GM19455 (cell line): ENCODE measurements around the gene LAMP5.

ENCODE experiments used
- ATAC-seq: cut with Tn5 transposase; IDR thresholded peaks from one replicate; pipeline ENCODE4 v1.9.1; 2021; ENCODE audit not compliant: unreplicated experiment

LAMP5 gene

DNA sequence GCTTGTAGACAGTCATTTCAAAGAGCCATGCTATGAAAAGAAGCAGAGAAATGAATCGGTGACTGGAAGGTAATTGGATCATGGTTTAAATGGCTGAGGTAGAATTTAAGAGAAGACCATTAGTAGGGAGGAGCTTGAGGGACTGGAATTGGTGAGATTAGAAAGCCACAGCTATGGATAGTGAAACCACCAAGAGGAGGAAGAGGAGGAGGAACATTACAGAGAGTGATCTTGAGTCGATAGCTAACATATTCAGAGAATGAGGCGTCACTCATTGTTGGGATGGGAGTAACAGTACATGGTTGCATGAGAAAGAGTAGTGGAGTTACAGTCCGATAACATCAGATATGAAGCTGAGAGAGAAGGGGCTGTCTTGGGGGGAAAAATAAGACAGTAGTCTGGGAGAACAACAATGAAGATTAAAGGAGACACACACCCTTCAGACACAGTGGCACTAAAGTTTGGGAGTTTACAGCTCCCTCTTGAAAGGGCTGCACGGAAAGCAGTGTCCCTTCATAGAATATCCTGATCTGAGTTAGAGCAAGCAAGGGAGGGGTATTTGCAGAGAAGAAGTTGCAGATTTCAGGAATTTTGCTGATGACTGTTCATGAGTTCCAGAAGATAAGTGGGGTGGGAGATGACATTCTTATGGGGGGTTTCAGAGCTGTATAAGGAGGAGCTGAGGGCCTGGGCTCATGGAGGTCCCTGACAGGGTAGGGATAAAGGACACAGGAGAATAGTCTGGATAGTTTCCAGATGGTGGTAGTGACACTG, 15.1 kb upstream of the LAMP5 start:
- ATAC-seq = no peak

DNA sequence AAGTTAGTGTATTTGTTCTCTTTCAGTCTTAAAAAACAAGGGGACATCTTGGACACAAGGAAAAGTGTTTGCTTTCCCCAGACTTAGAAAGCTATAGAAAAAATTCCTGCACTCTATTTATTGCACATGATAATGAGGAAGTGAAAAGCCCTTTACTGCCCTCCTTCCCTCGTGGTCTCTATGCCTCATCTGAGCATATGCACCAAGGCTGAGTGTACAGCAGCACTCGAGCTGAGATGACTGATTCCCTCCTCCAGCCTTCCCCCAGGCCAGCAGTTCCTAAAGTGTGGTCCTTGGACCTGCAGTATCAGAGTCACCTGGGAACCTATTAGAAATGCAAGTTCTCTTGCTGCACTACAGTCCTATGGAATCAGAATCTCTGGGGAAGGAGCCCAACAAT, 14.3 kb upstream of the LAMP5 start:
- ATAC-seq = peak; percentile 78

DNA sequence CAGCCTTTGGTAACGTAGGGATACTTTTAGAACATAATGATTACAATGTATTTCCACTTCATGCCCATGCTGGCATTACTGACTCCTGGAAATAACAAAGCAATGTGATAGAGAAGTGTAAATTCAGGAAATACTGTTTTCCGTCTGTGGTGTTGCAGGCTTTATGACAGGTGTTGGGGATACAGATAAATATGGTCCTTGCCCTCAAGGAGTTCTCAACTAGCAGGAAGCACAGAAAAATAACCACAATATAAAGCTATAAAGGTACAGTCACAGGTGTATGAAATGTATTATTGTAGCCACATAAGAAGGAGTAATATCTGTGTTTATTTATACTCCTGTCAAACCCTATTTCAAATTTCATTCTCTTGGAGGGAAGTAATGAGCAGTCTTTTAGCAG, 12.9 kb upstream of the LAMP5 start:
- ATAC-seq = no peak

DNA sequence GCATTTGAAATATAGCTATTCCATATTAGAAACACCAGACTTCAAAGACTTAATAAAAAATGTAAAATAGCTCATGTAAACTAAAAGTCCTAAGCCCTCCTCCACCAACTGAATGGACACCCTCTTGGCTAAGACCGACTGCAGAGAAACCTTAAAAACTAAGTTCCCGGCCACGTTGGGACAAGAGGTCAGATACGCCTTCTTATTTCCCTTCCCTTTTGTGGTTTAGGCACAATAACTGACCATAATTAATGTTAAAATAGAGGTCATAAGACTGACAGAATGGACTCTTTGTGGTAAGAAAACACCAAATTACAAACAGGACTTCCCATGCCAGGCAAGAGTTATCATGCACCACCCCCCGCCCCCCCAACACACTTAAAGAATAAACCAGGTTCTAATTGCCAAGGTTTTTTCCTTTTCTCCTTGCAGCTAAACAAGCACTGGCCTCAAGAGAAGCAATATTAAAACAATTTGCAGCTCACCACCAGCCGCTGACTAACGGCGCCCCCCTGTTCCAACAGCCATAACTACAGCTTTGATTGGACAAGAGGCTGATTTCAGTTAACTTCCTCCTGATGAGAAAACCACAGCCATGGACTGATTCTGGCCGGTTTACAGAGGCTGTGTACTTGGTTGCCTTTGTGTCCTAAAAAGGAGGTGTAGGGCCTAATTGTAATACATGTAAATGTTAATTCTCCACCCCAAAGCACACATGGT, 10.7 kb upstream of the LAMP5 start:
- no peak for ATAC-seq

DNA sequence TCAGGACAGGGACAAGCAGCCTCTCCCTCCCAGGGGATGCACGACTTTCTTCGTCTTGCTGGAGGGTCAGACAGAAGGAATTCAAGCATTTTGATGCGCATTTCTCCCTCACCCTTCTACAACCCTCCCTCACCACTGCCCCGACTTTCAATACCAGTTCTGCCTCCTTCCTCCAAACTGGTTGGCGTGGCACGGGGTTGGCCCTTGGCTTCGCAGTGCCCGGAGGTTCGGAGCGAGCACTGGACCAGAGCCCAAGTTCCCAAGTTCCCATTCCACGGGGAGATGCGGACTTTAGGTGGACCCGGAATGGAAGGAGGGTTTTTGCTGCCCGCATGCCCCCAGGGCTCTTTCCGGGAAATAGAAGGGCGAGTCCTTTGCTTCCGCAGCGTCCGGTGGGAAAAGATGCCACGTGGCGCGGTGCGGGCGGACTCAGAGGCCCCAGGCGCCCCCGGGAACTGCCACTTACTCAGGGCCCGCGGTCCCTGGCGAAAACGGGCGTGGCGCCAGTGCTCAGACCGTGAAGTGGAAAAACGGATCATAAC, 8.0 kb upstream of the LAMP5 start:
- ATAC-seq = no peak

DNA sequence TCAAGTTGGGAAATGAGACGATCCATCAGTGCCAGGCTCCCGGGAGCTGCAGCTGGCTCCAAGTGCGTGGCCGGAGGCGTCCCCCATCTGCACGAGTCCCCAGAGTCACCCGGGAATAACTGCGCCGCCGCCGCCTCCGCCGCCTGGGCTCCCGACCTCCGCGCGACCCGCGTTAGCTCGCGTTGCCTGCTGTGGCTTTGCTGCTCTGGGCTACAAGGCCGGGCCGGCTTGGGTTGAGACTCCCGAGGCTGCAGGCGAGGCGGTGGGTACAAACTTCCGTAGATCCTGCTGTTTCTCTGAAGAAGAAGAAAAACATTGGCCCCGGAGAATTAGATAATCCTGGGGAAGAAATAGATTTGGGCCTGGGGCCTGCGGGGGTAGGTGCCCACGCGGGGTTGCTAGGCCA, 7.4 kb upstream of the LAMP5 start:
- no peak for ATAC-seq

DNA sequence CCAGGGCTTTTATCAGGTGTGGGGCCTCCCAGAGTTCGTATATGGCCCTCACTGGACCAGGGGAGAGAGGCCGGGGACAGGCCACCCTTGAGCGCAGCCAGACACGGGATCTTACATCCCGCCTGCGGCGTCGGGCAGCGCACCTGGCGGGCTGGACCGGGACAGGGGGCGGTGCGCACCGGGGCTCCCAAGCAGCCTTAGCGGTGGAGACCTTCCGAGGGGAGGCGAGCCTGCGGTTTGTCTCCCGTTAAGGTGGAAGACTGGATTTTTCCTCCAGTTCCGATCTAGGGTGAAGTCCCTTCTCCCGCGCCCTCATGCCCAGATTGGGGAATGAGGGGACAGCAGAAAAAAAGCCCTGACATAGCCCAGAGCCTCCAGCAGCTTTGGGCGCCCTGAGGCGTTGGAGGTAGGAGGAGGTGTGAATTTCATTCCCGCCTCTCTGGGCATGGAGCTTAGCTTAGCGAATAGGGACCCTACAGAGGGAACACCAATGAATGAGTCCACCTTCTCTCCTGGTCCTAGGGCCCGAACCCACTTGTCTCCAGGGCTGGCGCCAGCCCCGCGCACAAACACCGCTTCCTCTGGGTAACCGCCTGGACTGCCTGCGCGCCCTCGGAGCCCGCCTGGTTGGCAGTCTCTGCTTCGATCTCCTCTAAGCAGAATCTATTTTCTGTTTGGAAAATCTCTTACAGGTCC, 6.7 kb upstream of the LAMP5 start:
- no peak for ATAC-seq

DNA sequence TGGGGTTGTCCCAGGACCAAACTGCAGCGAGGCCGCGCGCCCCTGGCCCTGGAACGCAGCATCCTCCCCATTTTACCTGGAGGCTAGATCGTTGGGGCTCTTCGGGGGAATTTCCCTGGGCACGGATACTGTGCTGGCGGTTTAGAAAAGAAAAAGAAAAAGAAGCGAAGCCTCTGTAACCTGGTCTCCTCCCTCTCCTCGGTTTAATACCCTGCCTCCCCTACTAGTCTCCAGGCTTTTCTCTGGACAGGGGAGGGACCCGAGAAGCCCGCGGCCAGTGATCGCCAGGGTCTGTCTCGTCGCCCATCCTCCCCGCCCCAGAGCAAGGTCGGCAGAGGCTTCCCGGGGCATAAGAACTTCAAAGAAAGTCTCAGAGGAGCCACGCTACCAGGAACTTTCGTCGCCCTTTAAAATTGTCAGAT, 6.1 kb upstream of the LAMP5 start:
- no peak for ATAC-seq

DNA sequence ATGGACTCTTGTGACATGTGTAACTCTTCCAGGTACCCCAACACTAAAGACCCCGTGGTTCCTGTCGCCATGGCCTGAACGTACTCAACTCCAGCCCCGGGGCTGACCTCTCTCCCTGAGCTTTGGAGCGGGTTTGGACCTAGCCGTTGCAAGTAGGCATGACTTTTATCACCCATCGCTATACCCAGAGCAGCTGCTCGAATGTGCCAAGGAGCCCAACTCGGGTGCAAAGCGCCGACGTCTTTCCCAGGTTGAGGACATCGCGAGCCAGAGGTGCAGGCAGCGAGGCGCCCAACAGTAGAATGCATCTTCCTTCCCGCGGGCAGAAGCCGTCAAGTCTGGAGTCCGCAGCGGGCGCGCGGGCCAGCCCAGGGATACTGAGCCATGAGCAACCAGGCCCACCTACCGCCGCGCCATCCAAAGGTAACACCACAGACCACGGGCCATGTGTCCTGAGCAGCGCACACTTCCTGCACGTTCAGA, 5.7 kb upstream of the LAMP5 start:
- ATAC-seq = no peak

DNA sequence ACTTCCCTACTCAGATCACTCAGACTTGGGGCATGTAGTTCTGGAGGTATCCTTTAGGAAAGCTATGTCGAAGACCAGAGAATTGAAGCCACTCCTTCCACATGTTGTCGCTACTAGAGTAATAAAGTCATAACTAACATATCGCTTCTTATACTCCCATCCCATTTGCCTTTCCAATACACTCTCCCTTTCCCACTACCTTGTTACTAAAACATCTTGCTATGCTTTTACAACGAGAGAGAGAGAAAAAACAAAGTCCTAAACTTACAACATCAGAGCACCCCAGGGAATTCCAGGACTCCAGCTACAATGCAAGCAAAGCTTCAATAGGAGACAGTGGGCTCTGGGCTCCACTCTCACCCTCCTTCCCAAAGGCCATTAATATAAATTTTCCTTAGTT, 5.1 kb upstream of the LAMP5 start:
- no peak for ATAC-seq

DNA sequence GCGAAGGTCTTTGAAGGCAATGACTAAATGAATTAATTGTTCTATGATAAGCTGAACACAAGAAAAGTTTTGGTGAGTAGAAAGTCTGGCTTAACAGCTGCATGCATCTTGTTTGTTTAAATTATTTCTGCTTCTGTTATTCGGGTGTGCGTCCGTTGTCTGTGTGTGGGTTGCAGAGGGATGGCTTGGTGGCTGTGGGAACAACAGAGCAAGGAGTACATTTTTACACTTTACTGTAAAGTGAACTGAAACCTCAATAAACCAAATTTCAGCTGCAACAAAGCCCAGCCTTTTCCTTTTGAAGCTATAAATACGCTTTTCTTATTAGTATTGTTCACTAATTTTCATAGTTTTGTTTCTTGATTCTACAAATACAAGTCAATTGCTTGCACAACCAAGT, 3.5 kb upstream of the LAMP5 start:
- peak; percentile 78 for ATAC-seq

DNA sequence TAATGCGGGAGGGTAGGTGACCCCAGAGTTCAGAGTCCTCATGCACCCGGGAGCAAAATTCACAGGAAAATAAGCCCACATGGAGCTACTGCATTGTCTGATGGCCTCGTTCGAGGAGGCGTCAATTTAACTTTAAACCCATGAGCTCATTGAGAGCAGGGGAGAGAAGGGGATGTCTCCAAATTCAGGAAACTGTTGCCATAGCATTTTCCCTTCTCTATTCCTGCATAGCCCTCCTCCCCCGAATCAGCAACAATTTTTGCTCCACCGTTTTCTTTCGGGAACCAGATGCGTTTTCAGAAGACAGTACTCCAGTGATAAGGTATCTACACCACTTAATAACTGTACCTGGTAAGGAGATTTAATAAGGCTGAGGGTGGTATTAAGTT, 324 bp upstream of the LAMP5 start:
- no peak for ATAC-seq

DNA sequence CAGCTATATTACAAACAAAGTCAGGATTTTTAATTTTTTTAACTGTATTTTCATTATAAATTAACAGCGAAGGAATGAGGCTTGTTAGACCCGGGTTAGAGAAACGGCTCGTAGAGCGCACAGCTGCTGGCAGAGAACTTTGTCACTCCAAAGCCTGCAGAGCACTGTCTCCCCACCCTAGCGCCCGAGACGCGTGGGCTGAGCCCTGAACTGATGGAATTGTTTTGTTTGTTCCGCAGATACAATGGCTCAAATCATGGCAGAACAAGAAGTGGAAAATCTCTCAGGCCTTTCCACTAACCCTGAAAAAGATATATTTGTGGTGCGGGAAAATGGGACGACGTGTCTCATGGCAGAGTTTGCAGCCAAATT, 810 bp downstream of the LAMP5 start:
- no peak for ATAC-seq

DNA sequence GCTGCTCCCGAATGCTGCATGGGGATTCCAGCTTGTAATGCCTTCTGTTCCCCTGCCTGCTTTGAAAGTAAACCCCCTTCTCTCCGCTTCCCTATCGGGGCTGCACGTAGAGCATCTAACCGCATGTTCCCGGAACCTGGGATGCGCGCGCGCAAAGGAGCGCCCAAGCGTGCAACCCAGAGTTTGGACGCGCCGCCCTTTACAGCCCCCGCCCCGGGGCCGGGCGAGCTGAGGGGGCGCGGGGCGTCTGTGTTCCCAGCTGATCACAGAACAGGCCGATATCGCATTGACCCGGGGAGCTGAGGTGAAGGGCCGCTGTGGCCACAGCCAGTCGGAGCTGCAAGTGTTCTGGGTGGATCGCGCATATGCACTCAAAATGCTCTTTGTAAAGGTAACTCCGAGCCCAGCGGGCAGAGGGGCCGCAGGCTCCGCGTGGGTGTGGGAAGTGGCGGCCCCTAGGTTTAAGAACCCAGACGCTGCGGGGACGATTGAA, 1.4 kb downstream of the LAMP5 start:
- no peak for ATAC-seq

DNA sequence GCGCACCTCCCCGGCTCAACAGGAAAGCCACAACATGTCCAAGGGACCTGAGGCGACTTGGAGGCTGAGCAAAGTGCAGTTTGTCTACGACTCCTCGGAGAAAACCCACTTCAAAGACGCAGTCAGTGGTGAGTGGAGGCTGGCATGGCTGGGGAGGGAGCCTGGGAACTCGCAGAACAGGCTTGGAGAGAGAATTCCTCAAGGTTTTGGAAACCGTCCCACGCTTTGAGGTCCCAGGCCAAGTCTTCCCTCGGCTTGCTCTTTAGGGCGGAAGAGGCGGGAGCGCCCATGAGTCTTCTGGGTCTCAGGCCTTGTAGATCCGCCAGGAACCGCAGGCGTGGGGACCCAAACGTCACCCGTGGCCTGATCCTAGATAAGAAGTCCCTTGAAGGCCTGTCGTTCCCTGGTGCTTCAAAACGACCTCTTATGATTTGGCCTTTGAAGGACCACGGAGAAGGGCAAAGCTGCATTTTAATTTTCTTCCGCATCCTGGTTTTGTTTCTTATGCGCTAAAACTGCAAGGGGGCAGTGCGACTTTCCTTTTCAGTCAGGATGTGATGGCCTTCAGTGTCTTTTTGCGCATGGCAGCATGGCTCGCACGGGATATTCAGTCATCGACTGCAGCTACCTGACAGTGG, 2.0 kb downstream of the LAMP5 start:
- no peak for ATAC-seq

DNA sequence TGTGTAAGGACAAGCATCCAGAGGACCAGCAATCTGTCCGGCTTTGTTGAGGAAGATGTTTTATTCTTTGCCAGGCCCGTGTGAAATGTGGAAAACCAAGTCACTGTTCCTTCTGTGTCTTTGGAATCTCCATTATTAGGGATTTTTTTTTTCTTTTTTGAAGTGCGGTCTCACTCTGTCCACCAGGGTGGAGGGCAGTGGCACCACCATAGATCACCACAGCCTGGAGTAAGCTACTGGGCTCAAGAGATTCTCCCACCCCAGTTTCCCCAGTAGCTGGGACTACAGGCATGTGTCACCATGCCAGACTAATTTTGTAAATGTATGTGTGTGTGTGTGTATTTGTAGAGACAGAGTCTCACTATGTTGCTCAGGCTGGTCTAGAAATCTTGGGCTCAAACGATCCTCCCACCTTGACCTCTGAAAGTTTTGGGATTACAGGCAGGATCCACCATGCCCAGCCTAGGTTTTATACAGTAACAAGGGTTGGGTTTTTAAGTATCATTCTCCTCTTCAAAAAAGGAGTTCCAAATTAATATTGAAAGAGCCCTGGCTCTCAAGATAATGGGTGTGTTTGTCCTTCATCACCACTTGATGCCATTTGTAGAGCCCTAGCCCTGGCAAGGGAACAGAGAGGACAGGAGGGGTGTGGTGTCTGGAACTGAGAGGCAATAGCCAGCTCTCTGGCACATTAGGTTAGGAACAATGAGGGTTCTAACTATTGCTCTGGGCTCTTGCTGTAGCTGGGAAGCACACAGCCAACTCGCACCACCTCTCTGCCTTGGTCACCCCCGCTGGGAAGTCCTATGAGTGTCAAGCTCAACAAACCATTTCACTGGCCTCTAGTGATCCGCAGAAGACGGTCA, 3.1 kb downstream of the LAMP5 start:
- ATAC-seq = no peak

DNA sequence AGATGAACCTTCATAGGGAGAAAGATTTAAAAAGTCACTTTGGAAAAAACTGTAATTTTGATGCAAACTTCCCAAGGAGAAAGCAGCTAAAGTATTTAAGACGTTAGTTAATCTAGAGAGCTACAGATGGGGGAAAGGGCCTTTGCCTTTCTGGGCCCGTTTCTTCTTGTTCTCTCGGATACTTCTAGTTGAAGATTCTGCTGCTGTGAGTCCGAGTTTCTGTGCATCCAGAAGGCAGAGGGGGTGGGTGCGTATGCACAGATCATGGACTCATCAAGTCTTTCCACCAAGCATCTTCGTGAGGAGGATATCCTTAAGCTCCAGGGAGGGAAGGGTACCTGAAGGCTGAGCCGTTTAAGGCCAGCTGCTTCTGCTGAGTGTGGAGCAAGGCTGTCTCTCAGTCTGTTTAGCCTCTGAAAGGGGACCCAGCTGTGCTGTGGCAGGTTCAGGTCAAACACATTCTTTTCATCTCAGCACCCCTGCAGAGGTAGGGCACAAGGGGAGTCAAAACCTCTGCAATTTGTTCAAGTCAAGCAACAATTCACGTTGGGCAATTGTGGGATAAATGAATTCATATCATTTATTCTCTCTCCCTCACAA, 4.3 kb downstream of the LAMP5 start:
- ATAC-seq = no peak

DNA sequence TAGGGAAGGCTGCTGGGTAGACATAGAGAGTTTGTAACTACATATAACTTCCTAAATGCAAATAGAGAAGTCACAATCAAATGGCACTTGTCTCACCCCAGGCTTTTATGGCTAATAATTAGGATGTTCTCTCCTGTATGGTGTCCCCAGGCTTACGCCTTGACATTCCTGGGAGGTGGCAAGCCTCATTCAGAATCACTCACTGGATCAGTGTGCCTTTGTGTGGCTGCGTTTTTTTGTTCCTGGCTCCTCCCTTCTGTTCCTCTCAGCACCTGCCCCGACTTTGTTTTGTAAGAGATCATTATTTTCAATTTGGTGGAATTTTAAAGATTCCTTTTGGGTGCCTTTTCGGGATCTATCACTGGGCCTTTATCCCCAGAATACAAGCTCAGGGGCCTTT, 5.7 kb downstream of the LAMP5 start:
- no peak for ATAC-seq

DNA sequence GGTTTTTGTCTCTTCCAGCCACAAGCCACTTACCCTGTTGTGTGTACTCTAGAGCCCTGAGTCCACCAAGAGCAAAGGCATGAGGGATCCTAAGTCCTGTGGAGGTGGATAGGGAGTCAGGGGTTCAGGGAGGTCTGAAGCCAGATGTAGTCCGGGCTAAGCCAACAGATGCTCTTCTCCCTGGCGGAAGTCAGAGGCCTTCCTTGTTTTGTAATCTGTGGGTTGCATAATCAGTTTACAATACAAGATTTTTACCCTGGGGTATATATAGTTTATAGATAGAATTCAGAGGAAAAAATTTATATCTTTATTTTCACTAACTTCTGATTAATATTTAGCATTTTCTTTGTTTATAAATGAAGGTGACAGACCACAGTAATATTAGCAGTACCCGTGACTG, 9.2 kb downstream of the LAMP5 start:
- no peak for ATAC-seq

DNA sequence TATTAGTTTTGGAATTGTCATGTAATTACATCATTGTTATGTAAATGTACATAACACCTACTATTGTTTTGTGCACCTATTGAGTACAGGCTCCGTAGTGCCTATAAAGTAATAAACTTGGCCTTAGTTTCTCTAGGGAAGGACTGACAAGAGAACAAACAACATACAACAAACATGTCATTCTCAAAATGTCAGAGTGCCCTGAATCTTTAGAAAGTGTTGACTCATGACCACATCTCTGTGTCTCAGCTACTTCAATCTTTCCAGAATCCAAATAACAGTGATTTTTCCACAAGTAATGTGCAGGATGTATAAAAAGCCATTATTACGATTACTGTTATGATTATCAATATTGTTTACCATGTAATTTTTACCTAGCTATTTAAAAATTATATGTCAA, 17.2 kb downstream of the LAMP5 start:
- ATAC-seq = no peak
